Astrocyte (in vitro differentiated cells and primary cell): Measurements from ENCODE around the gene TSC1. TPM values are rescaled to one million over a fixed set of nuclear protein-coding genes. Genes with fewer than 3 reads are reported as not detected.
A peak's percentile ranks its signal among the peaks of the same experiment; 100 is the strongest.

Experiments
- DNase-seq: peaks from one replicate; pipeline ENCODE4 v3.0.0-alpha.2; 2010; ENCODE audit warnings: low read depth
- FAIRE-seq: peaks from 2 replicates; lab custom pipeline; 2011; peaks lifted over from hg19 to GRCh38; lab: Jason Lieb, UNC
- H2AFZ ChIP-seq: 2 replicates; pipeline ENCODE4 v1.6.0; 2012; ENCODE audit warnings: low read depth, low read length, inconsistent platforms
- H3K27ac ChIP-seq: 2 replicates; pipeline ENCODE4 v1.5.1; 2011; ENCODE audit warnings: low read depth, low read length, inconsistent platforms
- H3K27me3 ChIP-seq: 2 replicates; pipeline ENCODE4 v1.6.0; 2011; ENCODE audit warnings: low read length, inconsistent platforms; ENCODE audit not compliant: insufficient read depth
- H3K36me3 ChIP-seq: 2 replicates; pipeline ENCODE4 v1.5.1; 2011; ENCODE audit warnings: low read length, inconsistent platforms; ENCODE audit not compliant: insufficient read depth
- H3K4me1 ChIP-seq: 2 replicates; pipeline ENCODE4 v1.5.1; 2011; ENCODE audit warnings: low read length, inconsistent platforms; ENCODE audit not compliant: insufficient read depth
- H3K4me2 ChIP-seq: 2 replicates; pipeline ENCODE4 v1.6.0; 2012; ENCODE audit warnings: low read length, inconsistent platforms
- H3K4me3 ChIP-seq: 2 replicates; pipeline ENCODE4 v1.5.1; 2011; ENCODE audit warnings: low read depth, mild to moderate bottlenecking, low read length, inconsistent platforms; ENCODE audit not compliant: insufficient read depth
- H3K79me2 ChIP-seq: 2 replicates; pipeline ENCODE4 v1.6.0; 2012; ENCODE audit warnings: mild to moderate bottlenecking, low read length, inconsistent platforms; ENCODE audit not compliant: insufficient read depth
- H3K9ac ChIP-seq: 2 replicates; pipeline ENCODE4 v1.6.0; 2012; ENCODE audit warnings: mild to moderate bottlenecking, low read length, inconsistent platforms
- H3K9me3 ChIP-seq: 2 replicates; pipeline ENCODE4 v1.5.1; 2012; ENCODE audit warnings: low read depth, mild to moderate bottlenecking, low read length, inconsistent platforms; ENCODE audit not compliant: insufficient read depth
- H4K20me1 ChIP-seq: 2 replicates; pipeline ENCODE4 v1.6.0; 2012; ENCODE audit warnings: low read length, inconsistent platforms; ENCODE audit not compliant: insufficient read depth
- H3K27ac Mint-ChIP-seq: one replicate; pipeline ENCODE4 v1.8.0; 2021; ENCODE audit warnings: mild to moderate bottlenecking, mixed read lengths; ENCODE audit not compliant: unreplicated experiment
- H3K27me3 Mint-ChIP-seq: one replicate; pipeline ENCODE4 v1.8.0; 2021; ENCODE audit warnings: low read depth, mixed read lengths; ENCODE audit not compliant: unreplicated experiment
- H3K36me3 Mint-ChIP-seq: one replicate; pipeline ENCODE4 v1.8.0; 2021; ENCODE audit warnings: low read depth, mixed read lengths; ENCODE audit not compliant: unreplicated experiment
- H3K4me1 Mint-ChIP-seq: one replicate; pipeline ENCODE4 v1.8.0; 2021; ENCODE audit warnings: low read depth, mixed read lengths; ENCODE audit not compliant: unreplicated experiment
- H3K4me3 Mint-ChIP-seq: one replicate; pipeline ENCODE4 v1.8.0; 2021; ENCODE audit warnings: mild to moderate bottlenecking, moderate library complexity, mixed read lengths; ENCODE audit not compliant: unreplicated experiment
- H3K9me3 Mint-ChIP-seq: one replicate; pipeline ENCODE4 v1.8.0; 2021; ENCODE audit warnings: mild to moderate bottlenecking, mixed read lengths; ENCODE audit not compliant: unreplicated experiment
- CTCF ChIP-seq: IDR thresholded peaks from 2 replicates; pipeline ENCODE4 v1.5.1; 2011; ENCODE audit warnings: low read depth, mild to moderate bottlenecking, inconsistent platforms, low read length, moderate library complexity; ENCODE audit not compliant: insufficient read depth
- EZH2 ChIP-seq: IDR thresholded peaks from 2 replicates; pipeline ENCODE4 v1.6.1; 2012; ENCODE audit warnings: mild to moderate bottlenecking, low read length, inconsistent platforms; ENCODE audit not compliant: insufficient read depth
- total RNA-seq: library from RNA; stranded (reverse); gene quantifications from 2 replicates; pipeline ENCODE4 v1.2.1, GENCODE V29; 2021

Gene TSC1
- total RNA-seq, 1 donor from 2014 or later, result 50.6 TPM

- Histone ChIP-seq H3K79me2 (no peaks in the 10 kb centered on the region), H3K9me3 (no peaks in the 10 kb centered on the region), H4K20me1 (no peaks in the 10 kb centered on the region), H3K27me3 (no peaks in the 10 kb centered on the region), H3K4me3 (peak within 1 kb of the TSS; percentile 80), H2AFZ (peak within 1 kb of the TSS; percentile 100), H3K9ac (peak within 1 kb of the TSS; percentile 95), H3K27ac (peak within 1 kb of the TSS; percentile 62), H3K4me1 (no peaks in the 10 kb centered on the region), H3K36me3 (no peaks in the 10 kb centered on the region), H3K4me2 (peak within 1 kb of the TSS; percentile 92)
- Mint-ChIP-seq H3K9me3 (no peaks in the 10 kb centered on the region), H3K27ac (peak within 1 kb of the TSS; percentile 26), H3K27me3 (peaks cover 20% of the 10 kb centered on the region), H3K4me3 (peak within 1 kb of the TSS; percentile 84), H3K4me1 (peaks cover 3% of the 10 kb centered on the region), H3K36me3 (no peaks in the 10 kb centered on the region)
- FAIRE-seq (no peak), DNase-seq (peak; percentile 17)
- TF ChIP-seq EZH2 (no peak), CTCF (no peak)
Measured at GRCh38 chr9:132878695-132879456, 65.5 kb downstream of the TSC1 start, which contains the start of gene SPACA9. Gene SPACA9, plus strand, starts transcription at chr9:132878898. Its CDS starts 5,050 bp downstream, at chr9:132883948.

- peak within 1 kb of the TSS; percentile 80 for H3K4me3 ChIP-seq
- peaks cover 2% of the 10 kb centered on the region for H3K9me3 Mint-ChIP-seq
- H3K4me2 ChIP-seq, result peak within 1 kb of the TSS; percentile 92
- no peaks in the 10 kb centered on the region for H3K36me3 ChIP-seq
- H4K20me1 ChIP-seq, result no peaks in the 10 kb centered on the region
- TF ChIP-seq EZH2 (peak; percentile 41), CTCF (no peak)
- H3K4me1 ChIP-seq, result no peaks in the 10 kb centered on the region
- H3K4me1 Mint-ChIP-seq, result peaks cover 3% of the 10 kb centered on the region
- FAIRE-seq (no peak), DNase-seq (peak; percentile 47)
- peak within 1 kb of the TSS; percentile 62 for H3K27ac ChIP-seq
- peak within 1 kb of the TSS; percentile 95 for H3K9ac ChIP-seq
- H3K27me3 ChIP-seq, result no peaks in the 10 kb centered on the region
- H3K36me3 Mint-ChIP-seq, result no peaks in the 10 kb centered on the region
- H3K79me2 ChIP-seq, result no peaks in the 10 kb centered on the region
- peak within 1 kb of the TSS; percentile 84 for H3K4me3 Mint-ChIP-seq
- no peaks in the 10 kb centered on the region for H3K9me3 ChIP-seq
- H2AFZ ChIP-seq, result peak within 1 kb of the TSS; percentile 100
- peaks cover 21% of the 10 kb centered on the region for H3K27me3 Mint-ChIP-seq
- peak within 1 kb of the TSS; percentile 26 for H3K27ac Mint-ChIP-seq
Measured at GRCh38 chr9:132877824-132878694, 66.4 kb downstream of the TSC1 start, which contains the start of gene AK8. Gene AK8, minus strand, starts transcription at chr9:132878284. Its CDS starts 29 bp downstream, at chr9:132878255.
